Loucy (cell line): Measurements from ENCODE around the gene APBB2.

Experiments
- H2AFZ ChIP-seq: fragments of 200-600 bp; sonication (generic); 2 replicates; pipeline ENCODE4 v1.6.0; 2016; ENCODE audit warnings: antibody characterized with exemption, mild to moderate bottlenecking, low read length, moderate library complexity
- H3F3A ChIP-seq: fragments of 200-600 bp; 2 replicates; pipeline ENCODE4 v1.6.0; 2016; ENCODE audit warnings: antibody characterized with exemption, low read depth, mild to moderate bottlenecking
- H3K27me3 ChIP-seq: fragments of 200-600 bp; sonication (generic); 2 replicates; pipeline ENCODE4 v1.6.1; 2014; ENCODE audit warnings: low read length, mild to moderate bottlenecking; ENCODE audit not compliant: insufficient read depth, poor library complexity, severe bottlenecking
- H3K36me3 ChIP-seq: fragments of 200-600 bp; sonication (generic); 2 replicates; pipeline ENCODE4 v1.6.1; 2016; ENCODE audit warnings: low read length; ENCODE audit not compliant: insufficient read depth
- H3K4me1 ChIP-seq: fragments of 200-600 bp; sonication (generic); 2 replicates; pipeline ENCODE4 v1.5.1; 2014; ENCODE audit warnings: low read length, mild to moderate bottlenecking; ENCODE audit not compliant: insufficient read depth, poor library complexity, severe bottlenecking
- H3K4me2 ChIP-seq: fragments of 200-600 bp; sonication (generic); 2 replicates; pipeline ENCODE4 v1.6.0; 2014; ENCODE audit warnings: antibody characterized with exemption, low read length, low read depth, mild to moderate bottlenecking; ENCODE audit not compliant: poor library complexity, severe bottlenecking
- H3K4me3 ChIP-seq: fragments of 200-600 bp; sonication (generic); 2 replicates; pipeline ENCODE4 v1.5.1; 2014; ENCODE audit warnings: low read length, mild to moderate bottlenecking, mixed read lengths; ENCODE audit not compliant: poor library complexity, severe bottlenecking
- H3K79me2 ChIP-seq: fragments of 200-600 bp; sonication (generic); 2 replicates; pipeline ENCODE4 v1.6.1; 2014; ENCODE audit warnings: low read length; ENCODE audit not compliant: insufficient read depth
- H3K9ac ChIP-seq: fragments of 200-600 bp; sonication (generic); 2 replicates; pipeline ENCODE4 v1.6.0; 2014; ENCODE audit warnings: mild to moderate bottlenecking, low read depth, low read length, moderate library complexity; ENCODE audit not compliant: poor library complexity, severe bottlenecking
- H3K9me2 ChIP-seq: fragments of 200-600 bp; sonication (generic); replicated peaks from 2 replicates; pipeline ENCODE4 v1.6.1; 2016; ENCODE audit warnings: low read depth, low read length, mixed read lengths
- H3K9me3 ChIP-seq: fragments of 200-600 bp; sonication (generic); 2 replicates; pipeline ENCODE4 v1.6.1; 2014; ENCODE audit warnings: mild to moderate bottlenecking, antibody characterized with exemption, low read length, low read depth; ENCODE audit not compliant: insufficient read depth
- H4K20me1 ChIP-seq: fragments of 200-600 bp; sonication (generic); 2 replicates; pipeline ENCODE4 v1.6.0; 2014; ENCODE audit warnings: antibody characterized with exemption, low read length, mild to moderate bottlenecking; ENCODE audit not compliant: insufficient read depth, poor library complexity, severe bottlenecking
- CTCF ChIP-seq: fragments of 200-600 bp; sonication (generic); conservative IDR thresholded peaks from 2 replicates; pipeline ENCODE4 v1.5.1; 2014; ENCODE audit warnings: mild to moderate bottlenecking, antibody characterized with exemption, low read length
- EZH2phosphoT487 ChIP-seq: fragments of 200-600 bp; IDR thresholded peaks from 2 replicates; pipeline ENCODE4 v1.6.1; 2018; ENCODE audit warnings: antibody characterized with exemption, mild to moderate bottlenecking, moderate library complexity, borderline replicate concordance

The APBB2 gene

GRCh38 chr4:40940756-40941155, 273.6 kb downstream of the APBB2 start:
- H3F3A ChIP-seq = no peaks in the 10 kb centered on the region
- no peaks in the 10 kb centered on the region for H3K79me2 ChIP-seq
- TF ChIP-seq EZH2phosphoT487 = no peak
- TF ChIP-seq CTCF = no peak
- no peaks in the 10 kb centered on the region for H3K36me3 ChIP-seq
- no peaks in the 10 kb centered on the region for H3K9me3 ChIP-seq
- H3K9ac ChIP-seq = no peak overlapping the region
- H3K9me2 ChIP-seq = no peaks in the 10 kb centered on the region
- H3K4me3 ChIP-seq = no peak overlapping the region
- no peaks in the 10 kb centered on the region for H3K27me3 ChIP-seq
- H2AFZ ChIP-seq = no peak overlapping the region
- H4K20me1 ChIP-seq = no peaks in the 10 kb centered on the region
- H3K4me1 ChIP-seq = no peaks in the 10 kb centered on the region
- H3K4me2 ChIP-seq = no peak overlapping the region

GRCh38 chr4:40940317-40940741, 274.0 kb downstream of the APBB2 start:
- H3K4me1 ChIP-seq = no peaks in the 10 kb centered on the region
- TF ChIP-seq CTCF = no peak
- no peak for TF ChIP-seq EZH2phosphoT487
- no peak overlapping the region for H3K4me3 ChIP-seq
- no peaks in the 10 kb centered on the region for H3K36me3 ChIP-seq
- H2AFZ ChIP-seq = no peak overlapping the region
- no peaks in the 10 kb centered on the region for H3K79me2 ChIP-seq
- H4K20me1 ChIP-seq = no peaks in the 10 kb centered on the region
- H3F3A ChIP-seq = no peaks in the 10 kb centered on the region
- H3K9ac ChIP-seq = no peak overlapping the region
- no peak overlapping the region for H3K4me2 ChIP-seq
- no peaks in the 10 kb centered on the region for H3K27me3 ChIP-seq
- no peaks in the 10 kb centered on the region for H3K9me3 ChIP-seq
- H3K9me2 ChIP-seq = no peaks in the 10 kb centered on the region

DNA sequence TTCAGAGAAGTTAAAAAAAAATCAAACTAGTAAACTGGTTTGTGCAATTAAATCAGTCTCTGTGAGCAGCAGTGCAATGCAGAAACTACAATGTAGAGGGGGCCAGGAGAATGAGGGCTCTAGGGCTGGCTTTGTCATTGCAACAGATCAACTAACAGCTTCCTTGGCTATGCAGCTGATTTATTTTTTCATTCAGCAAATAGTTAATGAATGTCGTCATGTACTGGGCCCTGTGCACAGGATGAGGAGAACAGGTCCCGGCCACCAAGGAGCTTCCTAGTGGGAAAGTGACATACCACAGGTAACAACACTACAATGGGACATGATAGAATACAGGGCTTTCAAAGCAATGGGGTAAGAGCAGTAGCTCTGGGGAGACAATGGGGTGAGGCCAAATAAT, 274.5 kb downstream of the APBB2 start:
- H2AFZ ChIP-seq = no peak overlapping the region
- no peaks in the 10 kb centered on the region for H3K79me2 ChIP-seq

More for the DNA sequence above, 274.5 kb downstream of the APBB2 start:
- Histone ChIP-seq H4K20me1 (no peaks in the 10 kb centered on the region), H3K9me3 (no peaks in the 10 kb centered on the region), H3K4me1 (no peaks in the 10 kb centered on the region), H3K4me2 (no peak overlapping the region), H3K4me3 (no peak overlapping the region), H3F3A (no peaks in the 10 kb centered on the region), H3K9ac (no peak overlapping the region), H3K9me2 (no peaks in the 10 kb centered on the region), H3K36me3 (no peaks in the 10 kb centered on the region), H3K27me3 (no peaks in the 10 kb centered on the region)
- no peak for TF ChIP-seq EZH2phosphoT487
- no peak for TF ChIP-seq CTCF
